GM21360 (cell line): Measurements from ENCODE around the gene CUL1.

Experiments used
- ATAC-seq: cut with Tn5 transposase; IDR thresholded peaks from one replicate; pipeline ENCODE4 v1.9.1; 2021; ENCODE audit warnings: mild to moderate bottlenecking, moderate library complexity; ENCODE audit not compliant: unreplicated experiment

CUL1 gene

DNA sequence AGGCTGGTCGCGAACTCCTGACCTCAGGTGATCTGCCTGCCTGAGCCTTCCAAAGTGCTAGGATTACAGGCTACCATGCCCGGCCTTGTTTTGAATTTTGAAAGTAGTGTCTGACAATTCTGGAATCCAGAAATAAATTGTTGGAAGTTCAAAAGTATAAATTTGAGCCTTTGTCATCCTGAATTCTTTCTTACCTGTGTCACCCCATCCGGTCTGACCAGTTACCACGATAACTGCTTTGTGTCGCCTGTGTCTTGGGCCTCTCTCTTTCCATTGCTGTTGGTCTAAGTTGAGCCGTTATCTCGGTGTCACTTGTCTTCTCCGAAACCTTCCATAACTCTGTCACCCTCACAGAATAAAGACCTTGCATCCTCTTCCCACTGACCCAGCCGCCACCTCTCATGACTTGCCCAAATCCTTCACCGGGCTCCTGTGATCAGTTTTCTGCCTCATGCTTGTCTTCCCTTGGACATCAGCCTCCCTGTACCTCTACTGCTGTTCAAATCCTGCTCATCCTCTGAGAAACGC, 18.6 kb downstream of the CUL1 start:
- ATAC-seq, result no peak

DNA sequence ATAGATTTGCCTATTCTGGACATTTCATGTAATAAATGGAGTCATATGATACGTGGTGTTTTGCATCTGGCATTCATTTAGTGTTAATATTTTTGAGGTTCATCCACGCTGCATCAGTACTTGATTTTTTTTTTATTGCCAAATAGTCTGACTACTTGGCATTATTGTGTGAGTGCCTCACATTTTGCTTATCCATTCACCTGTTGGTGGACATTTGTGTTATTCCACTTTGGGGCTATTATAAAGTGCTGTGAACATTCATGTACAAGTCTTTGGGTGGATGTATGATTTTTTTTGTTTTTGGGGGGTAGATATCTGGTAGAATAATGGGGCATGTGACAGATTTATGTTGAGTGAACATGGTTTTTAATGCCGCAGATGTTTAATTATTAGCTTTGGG, 19.7 kb downstream of the CUL1 start:
- no peak for ATAC-seq

- no peak for ATAC-seq
Observed at GRCh38 chr7:148719753-148720152, 21.1 kb downstream of the CUL1 start.

- ATAC-seq, result no peak
Observed at GRCh38 chr7:148720472-148720871, 21.8 kb downstream of the CUL1 start.

DNA sequence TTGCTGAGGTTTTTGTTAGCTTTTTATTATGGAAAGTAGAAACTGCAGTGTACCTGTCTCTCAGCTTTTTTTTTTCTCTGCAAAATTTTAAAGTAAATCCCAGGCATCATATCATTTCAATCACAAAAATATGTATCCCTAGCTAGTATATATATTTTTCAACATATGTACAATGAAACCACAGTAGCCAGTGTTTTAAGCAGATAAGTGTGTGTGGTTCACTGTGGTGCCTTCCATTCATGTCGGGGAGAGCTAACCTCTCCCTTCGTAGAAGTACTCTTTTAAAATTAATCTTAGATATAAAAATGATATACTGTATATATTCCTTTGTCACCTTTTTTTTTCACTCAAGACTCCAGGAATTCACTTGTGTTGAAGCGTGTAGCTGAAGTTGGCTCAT, 22.7 kb downstream of the CUL1 start:
- no peak for ATAC-seq

DNA sequence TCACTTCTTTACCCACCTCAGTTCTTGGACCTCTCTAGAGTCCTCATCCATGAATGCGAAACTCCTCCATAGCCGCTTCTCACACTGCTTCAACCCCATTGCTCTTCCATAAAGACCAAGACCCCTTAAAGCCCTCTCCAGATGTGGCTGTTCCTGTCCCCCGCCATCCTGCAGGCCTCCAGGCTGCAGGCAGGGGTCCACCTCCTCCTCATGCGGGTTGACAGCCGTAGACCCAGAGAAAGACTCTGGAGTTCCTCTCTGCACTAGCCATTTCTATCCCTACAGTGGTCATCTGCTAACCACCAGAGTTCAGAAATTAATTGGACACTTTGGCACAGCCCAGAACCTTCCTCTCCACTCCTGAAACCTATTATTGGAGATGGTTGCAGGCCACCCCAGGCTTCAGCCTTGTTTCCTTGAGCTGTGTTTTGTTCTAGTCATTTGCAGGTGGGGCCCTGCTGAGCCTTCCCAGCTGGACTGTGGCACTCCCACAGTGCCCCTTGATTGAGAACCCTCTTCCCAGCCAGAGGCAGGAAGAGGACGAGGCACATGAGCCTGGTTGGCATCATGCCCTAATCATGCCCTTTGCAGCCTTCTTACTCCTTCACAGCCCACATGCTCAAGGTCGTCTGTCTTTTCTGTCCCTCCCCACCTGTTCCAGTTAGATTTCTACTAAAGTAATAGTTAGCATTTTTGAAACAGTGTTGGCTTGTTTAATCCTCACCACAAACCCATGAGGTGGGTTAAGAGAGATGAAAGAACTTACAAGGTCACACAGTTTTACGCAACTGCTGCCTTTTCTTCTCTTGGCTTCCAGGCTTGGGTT, 23.9 kb downstream of the CUL1 start:
- no peak for ATAC-seq

GRCh38 chr7:148723166-148723559, 24.5 kb downstream of the CUL1 start:
- no peak for ATAC-seq

- ATAC-seq, result no peak
Observed at GRCh38 chr7:148723846-148724245, 25.1 kb downstream of the CUL1 start.

GRCh38 chr7:148726385-148726784, 27.7 kb downstream of the CUL1 start:
- ATAC-seq, result no peak

DNA sequence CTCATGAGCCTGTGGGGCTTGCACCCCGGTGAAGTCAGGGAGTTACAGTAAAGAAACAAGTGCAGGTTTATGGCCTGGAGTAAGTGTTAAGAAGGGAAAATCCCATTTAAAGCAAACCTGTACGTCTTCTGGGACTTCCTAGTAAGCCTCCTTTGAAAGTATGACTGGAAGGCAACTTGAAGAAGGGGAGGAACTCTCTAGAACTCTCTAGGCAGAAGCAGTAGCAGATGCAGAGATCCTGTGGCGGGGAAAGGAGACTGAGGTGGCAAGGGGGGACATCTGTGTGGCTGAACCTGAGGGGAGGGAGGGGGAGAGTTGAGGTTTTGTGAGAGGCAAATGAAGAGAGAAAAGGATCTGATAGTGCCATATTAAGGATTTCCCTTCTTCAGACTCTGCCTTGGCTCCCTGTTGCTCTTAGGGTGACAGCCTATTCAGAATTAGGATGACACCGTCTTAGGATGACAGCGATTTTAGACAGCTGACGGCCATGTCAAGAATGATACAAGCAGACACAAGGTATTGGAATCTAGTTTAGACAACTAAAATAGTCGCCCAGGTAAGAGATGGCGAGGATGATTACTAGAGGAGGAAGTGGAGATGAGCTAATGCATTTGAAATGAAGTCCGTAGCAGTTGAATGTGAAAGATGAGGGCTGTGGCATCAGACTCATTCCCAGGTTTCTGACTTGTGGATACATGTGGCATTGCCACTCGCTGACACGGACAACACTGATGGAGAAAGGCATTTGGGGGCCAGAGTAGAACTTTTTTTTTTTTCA, 29.0 kb downstream of the CUL1 start:
- ATAC-seq, result no peak

DNA sequence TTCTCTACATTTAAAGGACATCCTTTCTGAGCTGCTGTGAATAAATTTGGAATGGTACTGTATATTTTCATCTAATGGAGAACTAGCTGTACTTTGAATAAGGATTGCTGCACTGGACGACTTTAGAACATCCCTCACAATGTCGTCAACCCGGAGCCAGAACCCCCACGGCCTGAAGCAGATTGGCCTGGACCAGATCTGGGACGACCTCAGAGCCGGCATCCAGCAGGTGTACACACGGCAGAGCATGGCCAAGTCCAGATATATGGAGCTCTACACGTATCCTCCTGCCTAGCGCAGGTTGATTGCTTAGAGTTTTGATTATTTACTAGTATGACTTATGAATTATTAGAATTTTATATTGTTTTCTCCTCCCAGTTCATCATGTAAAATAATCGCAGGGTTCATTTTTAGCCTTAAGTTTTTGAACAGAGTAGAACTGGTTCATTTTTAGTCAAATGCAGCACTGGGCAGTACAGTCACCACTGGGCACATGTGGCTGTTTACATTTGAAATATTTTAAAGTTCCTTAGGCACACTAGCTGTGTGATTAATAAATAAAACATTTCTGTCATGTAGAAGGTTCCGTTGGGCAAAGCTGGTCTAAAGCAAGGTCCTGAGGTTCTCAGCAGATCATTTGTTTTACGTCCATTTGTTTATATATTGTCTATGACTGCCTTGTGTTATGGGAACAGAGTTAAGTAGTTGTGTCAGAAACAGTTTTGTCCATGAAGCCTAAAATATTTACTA, 31.5 kb downstream of the CUL1 start:
- ATAC-seq, result no peak

DNA sequence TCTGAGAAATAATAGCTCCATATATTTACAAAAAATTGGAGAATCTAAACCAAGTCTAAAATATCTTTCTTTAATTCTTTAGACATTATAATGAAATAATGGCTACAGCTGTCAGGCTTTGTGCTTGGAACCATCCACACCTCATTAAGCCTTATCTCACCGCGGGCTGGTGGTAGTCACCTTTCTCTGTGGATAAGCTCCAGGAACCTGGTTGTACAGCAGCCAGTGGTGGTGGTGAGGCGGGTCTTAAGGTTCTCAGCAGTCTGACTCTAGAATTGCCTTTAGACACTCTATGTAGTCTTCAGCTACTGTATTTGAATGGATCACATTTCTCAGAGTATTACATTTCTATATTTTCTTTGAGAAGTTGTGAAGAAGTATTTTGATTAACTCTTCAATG, 34.2 kb downstream of the CUL1 start:
- no peak for ATAC-seq

GRCh38 chr7:148733496-148733895, 34.8 kb downstream of the CUL1 start:
- ATAC-seq, result no peak

DNA sequence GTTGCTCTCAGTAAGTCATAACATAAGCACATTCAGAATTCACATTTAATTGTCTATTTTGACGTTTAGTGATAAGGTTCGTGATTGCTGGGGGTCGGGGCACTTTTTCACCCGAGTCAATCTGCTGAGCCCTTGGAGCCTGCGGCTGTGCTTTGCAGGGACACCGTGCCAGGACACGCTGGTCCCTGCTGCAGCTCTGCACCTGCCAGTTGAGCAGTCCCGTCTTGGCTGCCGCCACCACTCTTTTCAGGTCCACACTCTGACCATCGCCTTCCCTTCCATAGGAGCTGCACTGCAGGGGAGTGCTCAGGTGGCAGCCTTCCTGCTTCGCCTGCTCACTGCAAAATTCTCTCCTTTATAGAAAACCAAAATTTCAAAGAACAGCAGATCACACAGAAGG, 36.4 kb downstream of the CUL1 start:
- ATAC-seq, result no peak

DNA sequence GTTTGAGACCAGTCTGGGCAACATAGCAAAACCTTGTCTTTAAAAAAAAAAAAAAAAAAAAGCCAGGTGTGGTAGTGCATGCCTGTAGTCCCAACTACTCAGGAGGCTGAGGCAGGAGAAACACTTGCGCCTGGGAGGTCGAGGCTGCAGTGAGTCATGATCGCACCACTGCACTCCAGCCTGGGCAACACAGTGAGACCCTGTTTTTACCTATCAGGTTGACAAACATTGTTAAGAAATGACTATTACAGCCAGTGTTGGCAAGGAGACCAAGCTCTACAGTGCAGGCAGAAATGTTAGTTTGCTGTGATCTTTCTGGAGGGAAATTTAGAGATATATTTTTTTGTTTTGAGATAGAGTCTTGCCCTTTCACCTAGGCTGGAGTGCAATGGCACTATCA, 37.3 kb downstream of the CUL1 start:
- no peak for ATAC-seq

- no peak for ATAC-seq
Observed at GRCh38 chr7:148738737-148739535, 40.2 kb downstream of the CUL1 start.

GRCh38 chr7:148746135-148746534, 47.4 kb downstream of the CUL1 start:
- no peak for ATAC-seq

GRCh38 chr7:148747274-148747673, 48.6 kb downstream of the CUL1 start:
- no peak for ATAC-seq

GRCh38 chr7:148750442-148751355, 52.0 kb downstream of the CUL1 start:
- ATAC-seq, result no peak
